Lung (tissue), 12 donors: Measurements from ENCODE around the gene NPHP4. TPM values are rescaled to one million over a fixed set of nuclear protein-coding genes. Genes with fewer than 3 reads are reported as not detected.

ENCODE experiments used
- ATAC-seq: fragments of 200-7000 bp; cut with Tn5 transposase; one replicate; pipeline ENCODE4 v1.9.1; 2020; ENCODE audit warnings: moderate number of reproducible peaks; ENCODE audit not compliant: insufficient read depth, low FRiP score
- DNase-seq, 3 donors: peaks; one replicate each; pipeline ENCODE4 v3.0.0-alpha.2; 2013 to 2017
- H3K27ac ChIP-seq, 2 donors: one replicate each; pipeline ENCODE4 v1.5.1; 2013; ENCODE audit warnings: mild to moderate bottlenecking in 2 of 2, moderate library complexity in 2 of 2, control low read depth in 1 of 2, inconsistent platforms in 1 of 2, low read depth in 1 of 2, low read length in 1 of 2
- H3K27me3 ChIP-seq, 3 donors: one replicate each; pipeline ENCODE4 v1.5.1; 2013; ENCODE audit warnings: low read length in 2 of 3; ENCODE audit not compliant: control insufficient read depth in 3 of 3, insufficient read depth in 3 of 3
- H3K36me3 ChIP-seq, 4 donors: one replicate each; pipeline ENCODE4 v1.5.1; 2013; ENCODE audit warnings: low read length in 4 of 4, mild to moderate bottlenecking in 1 of 4, moderate library complexity in 1 of 4; ENCODE audit not compliant: control insufficient read depth in 4 of 4, insufficient read depth in 4 of 4
- H3K4me1 ChIP-seq, 5 donors: one replicate each; pipeline ENCODE4 v1.5.1; 2013; ENCODE audit warnings: low read length in 5 of 5, mild to moderate bottlenecking in 2 of 5, moderate library complexity in 1 of 5; ENCODE audit not compliant: control insufficient read depth in 5 of 5, insufficient read depth in 5 of 5
- H3K4me3 ChIP-seq: one replicate; pipeline ENCODE4 v1.5.1; 2013; ENCODE audit warnings: mild to moderate bottlenecking, control low read depth, moderate library complexity
- H3K9ac ChIP-seq, 2 donors: one replicate each; pipeline ENCODE4 v1.5.1; 2013; ENCODE audit warnings: low read length in 2 of 2, control low read depth in 1 of 2; ENCODE audit not compliant: insufficient read depth in 1 of 2
- H3K9me3 ChIP-seq, 4 donors: one replicate each; pipeline ENCODE4 v1.5.1; 2013; ENCODE audit warnings: low read length in 3 of 4, mild to moderate bottlenecking in 1 of 4, moderate library complexity in 1 of 4; ENCODE audit not compliant: control insufficient read depth in 4 of 4, insufficient read depth in 3 of 4
- WGBS, 2 donors: extraction: QIAGEN DNeasy Blood & Tissue Kit; methylation state at CpG; one replicate each; pipeline ENCODE4 v1.1.7; 2013; 5-methylcytosine and 5-hydroxymethylcytosine counted together
- polyA plus RNA-seq, 2 donors: library from polyadenylated mRNA; stranded (reverse); fragments of 200-250 nt; gene quantifications; one replicate each; pipeline ENCODE4 v1.2.1, GENCODE V29; 2013
- total RNA-seq, 2 donors: library from RNA; depleted of rRNA in 1 of 2; stranded (reverse); fragments of >200 nt in 1 of 2; gene quantifications; one replicate each; pipeline ENCODE4 v1.2.1, GENCODE V29; 2014 to 2021
- TF ChIP-seq, protein P1 (sequence below): IDR thresholded peaks from 2 replicates; pipeline ENCODE4 v1.5.1; 2012; ENCODE audit warnings: mild to moderate bottlenecking; ENCODE audit errors: control extremely low read depth, extremely low read depth
- donor health status: control.
- donor health status: control.
- donor health status: Bipolar disorder and iron deficiency.
- donor health status: healthy.
- donor health status: DM: yes; HTN: yes; CAD: no.

NPHP4 gene
- total and polyA plus RNA-seq, 4 donors, result 6.0 to 23.3 (median 11.1) TPM

GRCh38 chr1:5944154-5944842 lies 47.9 kb downstream of the NPHP4 start:
- Histone ChIP-seq H3K36me3 (peaks cover 0 to 27% (median 2%) of the 10 kb centered on the region in 4 donors), H3K27ac (no peak overlapping the region), H3K4me3 (no peak overlapping the region), H3K4me1 (peaks cover 0 to 2% (median 0%) of the 10 kb centered on the region in 5 donors), H3K27me3 (no peaks in the 10 kb centered on the region), H3K9ac (no peak overlapping the region), H3K9me3 (peaks cover 0 to 1% (median 0%) of the 10 kb centered on the region in 4 donors)
- DNase-seq, result no peak
- TF ChIP-seq, protein P1, sequence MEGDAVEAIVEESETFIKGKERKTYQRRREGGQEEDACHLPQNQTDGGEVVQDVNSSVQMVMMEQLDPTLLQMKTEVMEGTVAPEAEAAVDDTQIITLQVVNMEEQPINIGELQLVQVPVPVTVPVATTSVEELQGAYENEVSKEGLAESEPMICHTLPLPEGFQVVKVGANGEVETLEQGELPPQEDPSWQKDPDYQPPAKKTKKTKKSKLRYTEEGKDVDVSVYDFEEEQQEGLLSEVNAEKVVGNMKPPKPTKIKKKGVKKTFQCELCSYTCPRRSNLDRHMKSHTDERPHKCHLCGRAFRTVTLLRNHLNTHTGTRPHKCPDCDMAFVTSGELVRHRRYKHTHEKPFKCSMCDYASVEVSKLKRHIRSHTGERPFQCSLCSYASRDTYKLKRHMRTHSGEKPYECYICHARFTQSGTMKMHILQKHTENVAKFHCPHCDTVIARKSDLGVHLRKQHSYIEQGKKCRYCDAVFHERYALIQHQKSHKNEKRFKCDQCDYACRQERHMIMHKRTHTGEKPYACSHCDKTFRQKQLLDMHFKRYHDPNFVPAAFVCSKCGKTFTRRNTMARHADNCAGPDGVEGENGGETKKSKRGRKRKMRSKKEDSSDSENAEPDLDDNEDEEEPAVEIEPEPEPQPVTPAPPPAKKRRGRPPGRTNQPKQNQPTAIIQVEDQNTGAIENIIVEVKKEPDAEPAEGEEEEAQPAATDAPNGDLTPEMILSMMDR, result no peak
- no peak for ATAC-seq
- 92 to 94% methylated on average over 27 of the region's 27 CpGs for WGBS, 2 donors

- DNase-seq, result peak in 2 of 3 donors; percentile 36 to 54
- H3K36me3 ChIP-seq, result peaks cover 0 to 27% (median 2%) of the 10 kb centered on the region in 4 donors
Measured at GRCh38 chr1:5943343-5944124, 48.7 kb downstream of the NPHP4 start.

GRCh38 chr1:5941671-5942070 lies 50.6 kb downstream of the NPHP4 start:
- H3K27me3 ChIP-seq, result no peaks in the 10 kb centered on the region
- DNase-seq (no peak), ATAC-seq (no peak)
- H3K27ac ChIP-seq, result no peak overlapping the region
- no peak overlapping the region for H3K4me3 ChIP-seq
- peaks cover 0 to 25% (median 2%) of the 10 kb centered on the region in 4 donors for H3K36me3 ChIP-seq
- no peak overlapping the region for H3K9ac ChIP-seq
- TF ChIP-seq, protein P1, result no peak
- H3K9me3 ChIP-seq, result peaks cover 0 to 1% (median 0%) of the 10 kb centered on the region in 4 donors
- H3K4me1 ChIP-seq, result peaks cover 0 to 12% (median 4%) of the 10 kb centered on the region in 5 donors
- 93 to 96% methylated on average over 7 of the region's 7 CpGs for WGBS, 2 donors

More at GRCh38 chr1:5943343-5944124, 48.7 kb downstream of the NPHP4 start:
- Histone ChIP-seq H3K27me3 (no peaks in the 10 kb centered on the region), H3K27ac (no peak overlapping the region), H3K9me3 (peaks cover 0 to 1% (median 0%) of the 10 kb centered on the region in 4 donors), H3K9ac (no peak overlapping the region), H3K4me3 (no peak overlapping the region), H3K4me1 (peaks cover 0 to 8% (median 0%) of the 10 kb centered on the region in 5 donors)
- TF ChIP-seq, protein P1, result no peak
- ATAC-seq, result no peak
- 88 to 89% methylated on average over 11 of the region's 11 CpGs for WGBS, 2 donors
